Epithelial cell of proximal tubule (primary cell): ENCODE data around the gene TMEM140. TPM values are rescaled to one million over a fixed set of nuclear protein-coding genes. Genes with fewer than 3 reads are reported as not detected.

ENCODE experiments used
- DNase-seq: peaks from one replicate; pipeline ENCODE4 v3.0.0-alpha.2; 2011; ENCODE audit warnings: low read depth
- H3K4me3 ChIP-seq: 2 replicates; pipeline ENCODE4 v1.5.1; 2011; ENCODE audit warnings: low read depth, mild to moderate bottlenecking, low read length
- CTCF ChIP-seq: conservative IDR thresholded peaks from 2 replicates; pipeline ENCODE4 v1.5.1; 2012; ENCODE audit warnings: low read depth, mild to moderate bottlenecking, low read length
- total RNA-seq: library from RNA; depleted of rRNA; stranded (reverse); fragments of >200 nt; gene quantifications from 2 replicates; pipeline ENCODE4 v1.2.3, GENCODE V29; 2015

Gene TMEM140
- total RNA-seq, 1 donor from 2014 or later, result 0.46 TPM

- no peak for DNase-seq
Measured at GRCh38 chr7:135181929-135182678, 34.2 kb downstream of the TMEM140 start.

DNA sequence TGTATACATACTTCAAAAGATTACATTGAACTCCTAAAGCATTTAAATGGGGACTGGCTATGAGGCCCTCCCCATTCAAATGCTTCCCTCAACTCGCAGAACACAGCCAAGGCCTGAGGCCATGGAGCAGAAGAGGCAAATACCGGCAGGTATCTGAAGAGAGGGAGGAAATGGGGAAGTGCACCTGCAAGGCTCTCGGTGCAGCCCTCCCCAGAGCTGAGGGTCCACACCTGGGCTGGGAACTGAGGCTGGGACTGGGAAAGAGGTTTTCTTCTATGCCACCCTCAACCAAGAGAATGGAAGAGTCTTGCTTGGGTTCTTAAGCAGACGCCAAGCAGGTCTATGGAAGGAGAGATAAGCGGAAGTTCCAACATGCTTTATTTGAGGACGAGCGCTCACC lies 35.6 kb downstream of the TMEM140 start:
- no peak for TF ChIP-seq CTCF
- no peak overlapping the region for H3K4me3 ChIP-seq

More at GRCh38 chr7:135181929-135182678, 34.2 kb downstream of the TMEM140 start:
- TF ChIP-seq CTCF, result no peak
- no peak overlapping the region for H3K4me3 ChIP-seq

GRCh38 chr7:135184254-135184841 lies 36.5 kb downstream of the TMEM140 start:
- H3K4me3 ChIP-seq, result no peak overlapping the region
- DNase-seq, result no peak
- no peak for TF ChIP-seq CTCF

More for the DNA sequence above, 35.6 kb downstream of the TMEM140 start:
- no peak for DNase-seq

- H3K4me3 ChIP-seq, result no peak overlapping the region
- no peak for DNase-seq
- TF ChIP-seq CTCF, result no peak
Measured at GRCh38 chr7:135185471-135186260, 37.8 kb downstream of the TMEM140 start.

- no peak overlapping the region for H3K4me3 ChIP-seq
- no peak for TF ChIP-seq CTCF
- DNase-seq, result no peak
Measured at GRCh38 chr7:135186261-135186540, 38.3 kb downstream of the TMEM140 start.

DNA sequence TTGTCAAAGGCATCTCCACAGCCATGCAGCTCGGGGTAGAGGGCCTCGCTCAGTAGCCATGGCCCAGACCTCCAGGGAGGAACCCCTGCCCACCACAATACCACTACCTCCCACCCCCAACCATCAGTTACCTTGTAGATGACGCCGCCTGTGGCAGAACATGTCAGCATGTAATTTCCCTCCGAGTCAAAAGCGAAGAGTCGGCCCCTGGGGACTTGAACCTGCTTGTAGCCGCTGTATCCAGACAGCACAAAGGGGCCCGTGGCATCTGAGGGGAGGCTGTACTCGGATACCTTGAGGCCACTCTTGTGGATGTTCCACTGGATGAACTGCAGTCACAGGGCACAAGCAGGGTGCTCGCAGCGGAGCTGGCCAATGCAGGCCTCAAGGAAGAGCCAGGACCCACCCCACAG lies 39.0 kb downstream of the TMEM140 start:
- no peak for TF ChIP-seq CTCF

More for the DNA sequence above, 39.0 kb downstream of the TMEM140 start:
- DNase-seq, result no peak
- no peak overlapping the region for H3K4me3 ChIP-seq
